WERI-Rb-1 (cell line): ENCODE measurements around the gene HMHB1.

Experiments used
- DNase-seq: peaks from one replicate; pipeline ENCODE4 v3.0.0-alpha.2; 2020
- H3K27ac ChIP-seq: fragments of 250-450 bp; sonication (Bioruptor Pico); 2 replicates; pipeline ENCODE4 v1.5.1; 2020; ENCODE audit warnings: mild to moderate bottlenecking, moderate library complexity
- H3K27me3 ChIP-seq: fragments of 250-450 bp; sonication (Bioruptor Pico); 2 replicates; pipeline ENCODE4 v1.5.1; 2021; ENCODE audit warnings: mild to moderate bottlenecking, low read depth, moderate library complexity; ENCODE audit not compliant: insufficient read depth, severe bottlenecking
- H3K36me3 ChIP-seq: fragments of 250-450 bp; sonication (Bioruptor Pico); 2 replicates; pipeline ENCODE4 v1.5.1; 2020; ENCODE audit warnings: mild to moderate bottlenecking, moderate library complexity
- H3K4me3 ChIP-seq: 2 replicates; pipeline ENCODE4 v1.5.1; 2011; ENCODE audit warnings: low read depth, mild to moderate bottlenecking, control low read depth, low read length
- H3K9me3 ChIP-seq: fragments of 250-450 bp; sonication (Bioruptor Pico); 2 replicates; pipeline ENCODE4 v1.5.1; 2021; ENCODE audit warnings: mild to moderate bottlenecking, moderate library complexity; ENCODE audit not compliant: severe bottlenecking
- CTCF ChIP-seq: IDR thresholded peaks from 2 replicates; pipeline ENCODE4 v1.5.1; 2011; ENCODE audit warnings: low read depth, mild to moderate bottlenecking, control low read depth, inconsistent platforms, low read length

HMHB1 gene

DNA sequence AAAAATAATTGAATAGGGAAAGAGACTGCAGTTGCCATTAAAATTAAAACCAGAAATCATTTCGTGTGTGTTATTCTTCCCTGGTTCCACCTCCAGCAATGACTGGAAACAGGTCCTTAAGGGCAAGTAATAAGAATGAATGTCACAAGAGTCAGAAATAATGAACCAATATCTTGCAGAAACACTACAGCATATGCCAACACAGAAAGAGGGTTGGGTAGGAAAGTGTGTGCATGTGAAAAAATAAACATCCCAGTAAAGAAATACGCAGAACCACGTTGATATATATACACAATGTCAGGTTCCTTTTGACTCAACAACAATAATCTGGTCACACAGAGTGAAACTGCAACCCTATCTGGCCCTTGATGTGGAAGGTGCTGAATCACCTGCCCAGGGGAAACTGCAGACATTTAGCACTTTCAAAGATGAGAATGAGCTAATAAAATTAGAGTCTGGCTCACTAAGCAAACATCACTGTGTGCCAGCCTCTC lies 15.0 kb downstream of the HMHB1 start:
- Histone ChIP-seq H3K36me3 (no peaks in the 10 kb centered on the region), H3K27ac (no peak overlapping the region), H3K9me3 (no peaks in the 10 kb centered on the region), H3K4me3 (no peak overlapping the region), H3K27me3 (no peaks in the 10 kb centered on the region)
- no peak for TF ChIP-seq CTCF
- DNase-seq, result no peak

DNA sequence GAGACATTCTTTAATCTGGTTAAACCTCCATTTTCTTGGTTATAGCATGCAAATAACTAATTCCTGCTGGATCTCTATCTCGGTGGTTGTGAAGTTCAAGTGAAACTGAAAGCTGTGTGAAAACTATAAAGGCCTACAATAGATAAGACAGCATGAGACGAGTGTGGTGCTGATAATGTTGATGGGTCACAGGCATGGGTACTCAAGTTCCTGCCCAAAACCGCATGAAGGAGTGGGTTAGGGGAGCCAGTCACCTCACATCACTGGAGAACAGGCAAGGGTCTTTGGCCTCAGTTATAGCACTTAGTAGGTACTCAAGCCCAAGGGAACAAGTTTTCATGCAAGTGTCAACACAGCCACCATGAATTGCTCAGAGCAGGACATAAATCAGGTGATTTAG lies 16.7 kb downstream of the HMHB1 start:
- Histone ChIP-seq H3K27ac (no peak overlapping the region), H3K4me3 (no peak overlapping the region), H3K36me3 (no peaks in the 10 kb centered on the region), H3K9me3 (no peaks in the 10 kb centered on the region), H3K27me3 (no peaks in the 10 kb centered on the region)
- TF ChIP-seq CTCF, result no peak
- no peak for DNase-seq

- no peak for TF ChIP-seq CTCF
- H3K4me3 ChIP-seq, result no peak overlapping the region
- no peaks in the 10 kb centered on the region for H3K27me3 ChIP-seq
- DNase-seq, result no peak
- H3K27ac ChIP-seq, result no peak overlapping the region
- no peaks in the 10 kb centered on the region for H3K9me3 ChIP-seq
- no peaks in the 10 kb centered on the region for H3K36me3 ChIP-seq
These were observed 21.2 kb downstream of the HMHB1 start for GRCh38 chr5:143833177-143833576.

GRCh38 chr5:143835251-143835650 lies 23.3 kb downstream of the HMHB1 start:
- Histone ChIP-seq H3K27ac (no peak overlapping the region), H3K9me3 (no peaks in the 10 kb centered on the region), H3K4me3 (no peak overlapping the region), H3K36me3 (no peaks in the 10 kb centered on the region), H3K27me3 (no peaks in the 10 kb centered on the region)
- no peak for DNase-seq
- no peak for TF ChIP-seq CTCF

GRCh38 chr5:143836161-143836725 lies 24.3 kb downstream of the HMHB1 start:
- H3K9me3 ChIP-seq, result no peaks in the 10 kb centered on the region
- no peaks in the 10 kb centered on the region for H3K27me3 ChIP-seq
- no peak overlapping the region for H3K27ac ChIP-seq
- no peaks in the 10 kb centered on the region for H3K36me3 ChIP-seq
- H3K4me3 ChIP-seq, result no peak overlapping the region
- TF ChIP-seq CTCF, result no peak
- DNase-seq, result no peak

DNA sequence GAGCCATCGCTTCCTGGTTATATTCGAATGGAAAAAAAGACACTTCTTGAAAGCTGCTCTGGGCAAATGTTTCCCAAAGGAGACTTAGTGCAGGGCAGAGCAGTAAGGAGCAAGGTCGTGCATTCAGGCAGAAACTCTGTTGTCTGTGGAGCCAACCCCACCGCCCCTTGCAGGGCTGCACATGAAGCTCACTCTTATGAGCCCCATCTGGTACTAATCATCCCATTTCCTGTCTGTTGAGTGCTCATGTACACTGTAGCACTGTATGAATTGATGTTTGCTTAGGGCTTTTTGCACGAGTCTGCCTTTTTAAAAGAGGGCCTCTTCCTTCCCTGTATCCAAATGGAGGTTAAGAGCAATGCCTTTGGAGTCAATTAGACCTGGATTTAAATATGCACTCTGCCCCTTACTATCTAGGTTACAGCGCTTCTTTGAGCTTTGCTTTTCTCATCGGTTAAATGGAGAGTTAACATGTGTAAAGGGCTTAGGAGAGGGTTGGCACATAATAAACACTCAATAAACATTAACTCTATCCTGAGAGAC lies 25.4 kb downstream of the HMHB1 start:
- DNase-seq, result no peak
- Histone ChIP-seq H3K4me3 (no peak overlapping the region), H3K9me3 (no peaks in the 10 kb centered on the region), H3K27ac (no peak overlapping the region), H3K27me3 (no peaks in the 10 kb centered on the region), H3K36me3 (no peaks in the 10 kb centered on the region)
- no peak for TF ChIP-seq CTCF
